WTC11 (cell line): ENCODE data around the gene PSD4. TPM values are rescaled to one million over a fixed set of nuclear protein-coding genes. Genes with fewer than 3 reads are reported as not detected.

Source experiments
- ATAC-seq: fragments of 200-7000 bp; cut with Tn5 transposase; 2 replicates; pipeline ENCODE4 v1.10.0; 2021; ENCODE audit warnings: mild to moderate bottlenecking, moderate library complexity
- CTCF ChIA-PET: fragments of 300-600 bp; sonication (Branson Sonifier 250); formaldehyde crosslinking; loops from one replicate; lab custom pipeline; 2021; ENCODE audit warnings: antibody characterized with exemption; lab: Charles Lee
- POLR2A ChIA-PET: fragments of 350-600 bp; sonication (Branson Sonifier 250); formaldehyde crosslinking; loops from one replicate; lab custom pipeline; 2021; ENCODE audit warnings: antibody characterized with exemption; lab: Charles Lee
- DNase-seq: peaks from one replicate; pipeline ENCODE4 v3.0.0; 2021; ENCODE audit warnings: low spot score
- H3K27ac Mint-ChIP-seq: 2 replicates; pipeline ENCODE4 v1.8.0; 2021; ENCODE audit warnings: mixed read lengths
- H3K27me3 Mint-ChIP-seq: 2 replicates; pipeline ENCODE4 v1.8.0; 2021; ENCODE audit warnings: low read depth, mild to moderate bottlenecking, moderate library complexity, mixed read lengths
- H3K36me3 Mint-ChIP-seq: 2 replicates; pipeline ENCODE4 v1.8.0; 2021; ENCODE audit warnings: mixed read lengths
- H3K4me1 Mint-ChIP-seq: 2 replicates; pipeline ENCODE4 v1.8.0; 2022; ENCODE audit warnings: mixed read lengths
- H3K4me3 Mint-ChIP-seq: 2 replicates; pipeline ENCODE4 v1.8.0; 2021; ENCODE audit warnings: mild to moderate bottlenecking, moderate library complexity, mixed read lengths
- H3K9me3 Mint-ChIP-seq: 2 replicates; pipeline ENCODE4 v1.8.0; 2021; ENCODE audit warnings: mixed read lengths
- ATF2 ChIP-seq: sonication (generic); formaldehyde crosslinking; IDR thresholded peaks from 2 replicates; pipeline ENCODE4 v1.8.1; 2022; ENCODE audit warnings: low read depth, missing genetic modification reagents, borderline replicate concordance
- E2F1 ChIP-seq: sonication (generic); formaldehyde crosslinking; IDR thresholded peaks from 2 replicates; pipeline ENCODE4 v1.8.0; 2022; ENCODE audit warnings: mild to moderate bottlenecking, missing genetic modification reagents
- FOXP1 ChIP-seq: sonication (generic); formaldehyde crosslinking; IDR thresholded peaks from 2 replicates; pipeline ENCODE4 v1.8.0; 2022; ENCODE audit warnings: missing genetic modification reagents, mild to moderate bottlenecking, moderate library complexity, borderline replicate concordance
- IRF2 ChIP-seq: sonication (generic); formaldehyde crosslinking; IDR thresholded peaks from 2 replicates; pipeline ENCODE4 v1.8.0; 2022; ENCODE audit warnings: low read depth, missing genetic modification reagents, borderline replicate concordance
- JAZF1 ChIP-seq: fragments of 250-450 bp; sonication (Bioruptor Pico); IDR thresholded peaks from 2 replicates; pipeline ENCODE4 v1.9.0; 2021; ENCODE audit warnings: moderate library complexity, mild to moderate bottlenecking, inconsistent platforms
- KAT7 ChIP-seq: sonication (generic); formaldehyde crosslinking; IDR thresholded peaks from 2 replicates; pipeline ENCODE4 v1.8.1; 2023; ENCODE audit warnings: missing genetic modification reagents, mild to moderate bottlenecking, borderline replicate concordance
- MAX ChIP-seq: sonication (generic); formaldehyde crosslinking; IDR thresholded peaks from 2 replicates; pipeline ENCODE4 v1.8.0; 2022; ENCODE audit warnings: mild to moderate bottlenecking, missing genetic modification reagents
- MLX ChIP-seq: sonication (generic); formaldehyde crosslinking; IDR thresholded peaks from 2 replicates; pipeline ENCODE4 v1.8.1; 2023; ENCODE audit warnings: mild to moderate bottlenecking, missing genetic modification reagents, moderate library complexity
- MYBL2 ChIP-seq: sonication (generic); formaldehyde crosslinking; IDR thresholded peaks from 2 replicates; pipeline ENCODE4 v1.8.1; 2023; ENCODE audit warnings: mild to moderate bottlenecking, moderate library complexity, missing genetic modification reagents
- PRRX2 ChIP-seq: fragments of 250-450 bp; sonication (Bioruptor Pico); IDR thresholded peaks from 2 replicates; pipeline ENCODE4 v1.8.0; 2021; ENCODE audit warnings: mild to moderate bottlenecking
- SMAD4 ChIP-seq: sonication (generic); formaldehyde crosslinking; IDR thresholded peaks from 2 replicates; pipeline ENCODE4 v1.8.0; 2022; ENCODE audit warnings: mild to moderate bottlenecking, missing genetic modification reagents
- SOX15 ChIP-seq: fragments of 250-450 bp; sonication (Bioruptor Pico); IDR thresholded peaks from 2 replicates; pipeline ENCODE4 v1.9.0; 2021; ENCODE audit warnings: mild to moderate bottlenecking
- USF2 ChIP-seq: sonication (generic); formaldehyde crosslinking; IDR thresholded peaks from 2 replicates; pipeline ENCODE4 v1.8.1; 2023; ENCODE audit warnings: mild to moderate bottlenecking, missing genetic modification reagents, moderate library complexity
- ZBTB21 ChIP-seq: sonication (generic); formaldehyde crosslinking; IDR thresholded peaks from 2 replicates; pipeline ENCODE4 v1.8.1; 2023; ENCODE audit warnings: mild to moderate bottlenecking, missing genetic modification reagents, borderline replicate concordance
- ZMAT4 ChIP-seq: fragments of 250-450 bp; sonication (Bioruptor Pico); IDR thresholded peaks from 2 replicates; pipeline ENCODE4 v1.9.0; 2021; ENCODE audit warnings: mild to moderate bottlenecking
- ZNF317 ChIP-seq: sonication (generic); formaldehyde crosslinking; IDR thresholded peaks from 2 replicates; pipeline ENCODE4 v1.8.1; 2023; ENCODE audit warnings: low read depth, mild to moderate bottlenecking, moderate library complexity, missing genetic modification reagents, borderline replicate concordance
- ZNF425 ChIP-seq: fragments of 250-450 bp; sonication (Bioruptor Pico); conservative IDR thresholded peaks from 2 replicates; pipeline ENCODE4 v1.9.0; 2021; ENCODE audit warnings: mild to moderate bottlenecking
- ZNF532 ChIP-seq: fragments of 250-450 bp; sonication (Bioruptor Pico); IDR thresholded peaks from 2 replicates; pipeline ENCODE4 v1.9.0; 2021; ENCODE audit warnings: mild to moderate bottlenecking, borderline replicate concordance
- ZSCAN18 ChIP-seq: fragments of 250-450 bp; sonication (Bioruptor Pico); IDR thresholded peaks from 2 replicates; pipeline ENCODE4 v2.1.2; 2022; ENCODE audit warnings: mild to moderate bottlenecking, moderate library complexity
- total RNA-seq: library from RNA; stranded (reverse); gene quantifications from 3 replicates; pipeline ENCODE4 v1.2.3, GENCODE V29; 2021

PSD4 gene
- total RNA-seq, 1 experiment from 2014 or later = 1.5 TPM

- POLR2A ChIA-PET = no interaction called here
- no peaks in the 10 kb centered on the region for H3K36me3 Mint-ChIP-seq
- no peak overlapping the region for H3K27ac Mint-ChIP-seq
- H3K4me3 Mint-ChIP-seq = no peak overlapping the region
- H3K4me1 Mint-ChIP-seq = peaks cover 5% of the 10 kb centered on the region
- no peaks in the 10 kb centered on the region; the same call in 1 of the 2 replicates for H3K27me3 Mint-ChIP-seq
- H3K9me3 Mint-ChIP-seq = no peaks in the 10 kb centered on the region
- CTCF ChIA-PET = interaction anchor here (0.8 to 2.9 kb wide), 4 partner anchors 41 to 165 kb away, joined by 4 to 16 read pairs (median 5); no protein-coding TSS in a partner anchor
- TF ChIP-seq FOXP1 (no peak), ZSCAN18 (CRISPR knock-in tag) (no peak), ZNF317 (CRISPR knock-in tag) (no peak), SOX15 (CRISPR knock-in tag) (no peak), E2F1 (CRISPR knock-in tag) (no peak), MYBL2 (CRISPR knock-in tag) (no peak), SMAD4 (CRISPR knock-in tag) (no peak), ZBTB21 (CRISPR knock-in tag) (no peak), ATF2 (CRISPR knock-in tag) (no peak), PRRX2 (CRISPR knock-in tag) (no peak), IRF2 (no peak), MAX (CRISPR knock-in tag) (no peak), MLX (no peak), ZMAT4 (CRISPR knock-in tag) (no peak), USF2 (CRISPR knock-in tag) (no peak), ZNF532 (no peak), JAZF1 (CRISPR knock-in tag) (no peak), KAT7 (no peak), ZNF425 (CRISPR knock-in tag) (no peak)
- TF ChIP-seq, all 79 proteins: peak for 0
- ATAC-seq (no peak), DNase-seq (no peak)
Measured at GRCh38 chr2:113245276-113245711, 71.5 kb downstream of the PSD4 start.
